Amniotic stem cell (primary cell): ENCODE data around the gene TRUB1.
A peak's percentile ranks its signal among the peaks of the same experiment; 100 is the strongest.

Experiments used
- DNase-seq: peaks from one replicate; lab custom pipeline; 2025; lab: John Stamatoyannopoulos, UW

TRUB1 gene

DNA sequence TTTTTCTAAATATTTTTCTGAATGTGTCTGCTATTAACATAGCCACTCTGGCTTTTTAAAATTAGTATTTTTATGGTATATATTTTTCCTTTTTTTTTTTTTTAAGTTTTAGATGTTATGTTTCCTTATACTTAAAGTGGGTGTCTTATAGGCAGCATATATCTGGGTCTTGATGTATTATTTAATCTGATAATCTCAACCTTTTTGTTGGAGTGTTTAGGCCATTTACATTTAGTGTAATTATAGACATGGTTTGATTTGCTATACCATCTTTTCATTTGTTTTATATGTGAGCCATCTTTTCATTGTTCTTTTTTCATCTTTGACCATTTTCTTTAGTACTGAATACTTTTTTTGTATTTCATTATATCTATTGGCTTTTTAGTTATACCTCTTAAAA is 45.0 kb downstream of the TRUB1 start:
- no peak for DNase-seq

DNA sequence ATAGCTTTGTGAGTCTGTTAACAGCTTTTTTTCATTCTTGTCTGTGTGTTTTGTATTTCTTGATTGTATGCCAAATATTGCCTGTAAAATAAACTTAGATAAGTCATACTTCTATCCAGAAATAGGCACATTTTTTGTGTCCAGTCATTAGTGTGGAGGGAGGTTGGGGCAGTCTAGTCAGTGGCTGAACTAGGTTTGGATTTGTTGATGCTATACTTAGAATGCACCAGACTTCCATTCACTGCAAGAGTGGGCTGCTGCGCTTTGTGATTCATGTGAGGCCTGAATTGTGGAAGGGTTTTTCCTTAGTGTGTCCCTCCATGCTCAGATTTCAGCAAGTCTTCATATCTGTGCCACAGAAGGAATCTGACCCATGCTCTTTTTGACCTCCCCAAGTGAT is 50.0 kb downstream of the TRUB1 start:
- DNase-seq: no peak

DNA sequence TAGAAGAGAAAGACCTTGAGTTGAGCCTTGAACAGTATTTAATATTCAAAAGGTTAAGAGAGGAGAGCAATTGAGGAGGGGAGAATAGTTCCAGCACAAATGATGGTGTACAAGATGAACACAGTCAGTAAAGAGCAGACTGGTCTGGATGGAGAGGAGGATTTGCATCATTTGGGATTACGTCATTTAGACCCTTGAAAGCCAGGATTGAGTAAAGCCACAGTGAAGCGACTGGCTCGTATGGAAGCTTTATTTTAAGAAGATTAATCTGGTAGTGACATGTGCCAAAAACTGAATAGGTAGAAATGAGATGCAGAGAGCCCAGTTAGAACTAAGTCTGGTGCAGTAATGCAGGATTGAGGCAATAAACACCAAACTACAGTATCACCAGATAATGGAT is 52.6 kb downstream of the TRUB1 start:
- no peak for DNase-seq

DNA sequence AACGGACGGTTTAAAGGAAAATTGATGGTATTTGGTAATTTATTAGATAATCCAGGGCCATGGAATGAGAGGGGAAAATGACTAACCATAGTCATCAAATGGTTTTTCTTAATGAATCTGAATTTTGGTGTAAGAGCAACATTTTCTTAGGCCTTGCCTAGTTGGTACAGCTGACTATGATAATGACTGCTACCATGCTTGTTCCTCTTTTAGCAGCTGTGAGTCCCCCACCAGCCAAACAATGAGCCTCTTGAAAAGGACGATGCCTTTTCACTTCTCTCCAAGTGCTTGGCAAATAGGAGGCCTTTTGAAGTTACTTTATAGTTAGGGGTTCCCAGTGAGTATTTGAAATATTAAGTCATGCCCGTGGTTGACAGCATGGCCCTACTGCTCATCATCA is 53.0 kb downstream of the TRUB1 start:
- no peak for DNase-seq

DNA sequence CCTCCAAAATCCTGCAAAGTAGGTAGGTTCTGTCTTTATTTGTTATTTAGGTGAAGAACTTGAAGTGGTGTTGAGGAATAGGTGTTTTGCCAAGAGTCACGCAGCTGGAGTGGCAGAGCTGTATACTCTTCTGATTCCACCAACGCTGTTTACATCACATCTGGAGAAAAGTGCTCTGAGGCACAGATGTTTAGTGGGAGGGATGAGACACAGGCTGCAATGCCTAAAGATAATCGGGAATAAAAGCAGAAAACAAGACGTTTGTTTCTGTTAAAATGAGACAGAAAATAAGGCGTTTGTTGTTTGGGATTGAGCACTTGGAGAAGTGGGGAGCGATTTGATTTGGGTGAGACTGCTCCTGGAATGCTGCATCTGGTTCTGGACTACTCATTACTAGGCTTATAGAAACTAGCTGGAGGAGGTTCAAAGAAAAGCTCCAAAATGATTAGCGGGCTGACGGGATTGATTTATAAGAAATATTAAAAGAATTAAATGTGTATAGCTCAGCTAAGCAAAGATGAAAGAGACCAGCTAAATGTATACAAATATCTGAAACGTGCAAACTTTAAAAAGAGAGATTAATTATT is 54.3 kb downstream of the TRUB1 start:
- no peak for DNase-seq

DNA sequence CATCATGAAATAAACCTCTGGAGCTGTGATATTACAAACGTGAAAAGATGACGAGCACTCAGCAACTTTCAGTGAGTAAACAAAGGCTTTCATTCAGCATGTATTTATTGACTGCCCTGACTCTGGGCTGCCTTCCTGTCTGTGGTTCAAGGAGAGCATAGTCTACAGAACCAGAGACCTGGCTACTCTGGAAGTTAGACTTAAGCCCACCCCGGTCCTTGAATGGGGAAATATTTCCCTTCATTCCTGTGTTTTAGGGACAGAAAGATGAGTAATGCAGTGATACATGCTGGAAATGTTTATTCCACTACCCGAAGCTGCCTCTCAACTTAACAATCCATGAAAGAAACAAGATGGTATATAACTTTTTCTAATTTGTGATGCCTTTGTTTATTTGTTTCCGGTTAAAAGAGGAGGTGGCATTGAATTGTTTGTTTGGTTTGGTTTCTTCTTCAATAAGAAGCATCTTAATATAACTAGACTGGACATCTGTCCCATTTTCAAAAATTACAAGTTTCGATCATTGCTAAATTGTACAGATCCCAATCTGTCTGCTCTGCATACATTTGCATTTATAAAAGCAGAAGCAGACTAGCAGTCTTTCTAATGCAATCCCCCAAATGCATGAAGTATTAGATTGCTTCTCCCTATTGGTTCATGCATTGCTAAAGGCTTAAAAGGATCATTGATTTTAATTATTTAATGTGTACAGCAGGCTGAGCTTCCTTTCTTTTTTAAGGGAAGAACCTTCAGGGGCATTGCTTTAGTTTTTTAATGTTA is 57.7 kb downstream of the TRUB1 start:
- no peak for DNase-seq

DNA sequence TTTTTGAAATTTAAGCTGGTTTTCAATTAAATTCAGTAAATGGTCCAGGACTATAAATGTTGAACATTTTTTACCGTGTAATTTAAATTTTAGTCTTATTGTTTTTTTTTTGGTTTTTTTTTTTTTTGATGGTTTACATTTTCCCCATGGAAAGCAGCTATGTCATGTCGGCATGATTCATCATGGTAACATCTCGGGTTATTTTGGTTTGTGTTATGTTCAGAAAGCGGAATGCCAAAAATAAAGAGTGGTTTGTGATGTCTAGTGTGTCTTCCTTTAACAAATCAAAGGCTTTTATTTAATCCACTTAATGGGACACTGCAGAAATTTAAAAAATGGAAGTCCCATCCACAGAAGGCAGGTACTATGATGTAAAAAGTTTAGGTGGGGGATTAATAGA is 58.5 kb downstream of the TRUB1 start:
- peak; percentile 17 for DNase-seq

DNA sequence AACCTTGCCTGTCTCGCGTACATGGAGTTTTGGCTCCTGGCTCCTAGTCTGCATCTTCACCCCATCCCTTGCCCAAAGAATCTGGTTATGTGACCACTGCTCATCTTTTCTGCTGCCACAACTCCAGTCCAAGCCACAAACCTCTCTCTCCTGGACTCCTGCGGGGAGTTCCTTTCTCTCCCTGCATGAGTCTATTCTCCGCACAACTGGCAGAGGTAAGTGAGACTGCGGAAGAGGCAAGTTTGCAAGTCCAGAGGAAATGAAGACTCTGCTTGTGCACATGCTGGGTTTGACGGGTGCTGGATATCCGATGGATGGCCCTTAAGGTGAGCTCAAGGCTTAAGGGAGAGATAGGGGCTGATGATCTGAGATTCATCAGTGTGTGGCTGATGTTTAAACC is 61.0 kb downstream of the TRUB1 start:
- no peak for DNase-seq

DNA sequence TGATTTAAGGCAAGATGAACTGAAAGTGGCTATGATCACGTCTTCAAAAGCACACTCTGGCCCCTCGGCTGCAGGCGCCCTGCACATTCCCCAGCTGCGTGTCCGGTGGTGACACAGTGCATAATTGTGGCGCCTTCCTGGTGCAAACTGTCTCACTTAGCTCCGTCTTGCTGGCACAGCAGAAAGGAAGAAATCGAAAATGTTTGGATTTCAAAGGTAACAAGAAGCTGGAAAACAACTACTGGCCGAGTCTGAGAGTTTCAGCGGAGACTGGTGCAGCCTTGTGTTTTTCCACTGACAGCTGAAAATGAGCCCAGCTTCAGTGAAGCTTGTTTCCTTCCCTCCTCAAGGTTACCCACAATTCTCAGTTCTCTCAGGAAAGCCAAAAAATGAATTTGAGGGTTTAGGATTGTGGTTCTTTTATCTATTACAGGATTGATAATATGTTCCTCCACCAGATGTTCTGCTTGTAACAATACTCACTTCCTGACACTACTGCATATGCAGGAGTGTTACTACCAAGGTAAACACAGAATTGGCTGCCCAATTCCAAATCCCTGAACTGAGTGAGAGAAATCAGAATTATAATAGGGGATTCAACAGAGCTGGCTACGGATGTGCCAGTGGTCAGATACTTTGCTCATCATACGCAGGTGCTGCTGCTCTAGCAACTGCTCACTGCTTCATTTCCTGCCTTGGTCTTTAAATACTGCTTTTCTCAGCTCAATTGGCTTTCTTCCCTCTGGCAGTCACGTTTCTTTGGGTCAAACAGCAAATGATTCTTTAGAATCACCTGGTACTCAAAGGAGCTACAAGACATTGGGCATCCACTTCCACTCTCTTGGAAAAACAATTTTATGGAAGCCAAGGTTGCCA is 63.7 kb downstream of the TRUB1 start:
- DNase-seq: no peak

DNA sequence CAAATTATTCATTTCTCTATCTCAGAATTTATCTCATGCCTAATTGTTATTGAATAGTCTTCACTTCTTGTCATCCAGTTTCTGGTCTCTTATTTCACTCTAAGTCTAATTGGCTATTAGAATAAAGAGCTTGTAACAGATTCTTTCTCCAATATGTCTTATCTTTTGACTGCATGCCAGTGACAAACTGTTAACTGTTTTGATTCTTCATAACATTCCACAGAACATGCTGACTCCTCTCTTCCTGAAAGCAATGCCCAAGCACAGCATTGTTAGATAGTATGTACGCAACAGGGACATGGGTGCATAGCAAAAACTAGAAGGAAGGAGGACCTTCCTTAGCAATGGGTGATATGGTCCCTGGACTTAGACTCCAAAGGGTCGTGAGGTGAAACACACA is 65.4 kb downstream of the TRUB1 start:
- DNase-seq: no peak

DNA sequence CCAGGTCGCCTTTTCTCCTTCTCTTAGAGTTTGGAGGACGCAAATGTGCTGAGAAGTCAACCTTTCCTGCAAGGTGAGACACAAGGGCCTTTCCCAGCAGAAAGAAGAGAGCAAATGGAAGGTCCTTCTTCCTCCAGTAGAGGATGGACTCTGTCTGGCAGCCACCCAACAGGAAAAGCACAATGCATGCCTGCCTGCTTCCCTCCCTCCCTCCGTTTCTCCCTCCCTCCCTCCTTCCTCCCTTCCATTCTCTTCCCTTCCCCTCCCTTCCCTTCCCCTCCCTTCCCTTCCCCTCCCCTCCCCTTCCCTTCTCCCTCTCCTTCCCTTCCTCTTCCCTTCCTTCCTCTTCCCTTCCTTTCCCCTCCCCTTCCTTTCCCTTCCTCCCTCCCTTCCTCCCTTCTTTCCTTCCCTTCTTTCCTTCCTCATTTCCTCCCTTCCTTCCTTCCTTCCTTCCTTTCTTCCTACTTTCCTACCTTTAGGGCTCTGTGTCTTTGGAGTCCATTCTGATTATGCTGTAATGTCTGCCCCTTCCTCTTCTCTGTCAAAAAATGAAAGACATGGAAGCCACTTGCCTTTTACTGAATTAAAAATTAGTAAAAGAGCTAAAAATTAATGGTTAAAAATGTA is 66.4 kb downstream of the TRUB1 start:
- no peak for DNase-seq

DNA sequence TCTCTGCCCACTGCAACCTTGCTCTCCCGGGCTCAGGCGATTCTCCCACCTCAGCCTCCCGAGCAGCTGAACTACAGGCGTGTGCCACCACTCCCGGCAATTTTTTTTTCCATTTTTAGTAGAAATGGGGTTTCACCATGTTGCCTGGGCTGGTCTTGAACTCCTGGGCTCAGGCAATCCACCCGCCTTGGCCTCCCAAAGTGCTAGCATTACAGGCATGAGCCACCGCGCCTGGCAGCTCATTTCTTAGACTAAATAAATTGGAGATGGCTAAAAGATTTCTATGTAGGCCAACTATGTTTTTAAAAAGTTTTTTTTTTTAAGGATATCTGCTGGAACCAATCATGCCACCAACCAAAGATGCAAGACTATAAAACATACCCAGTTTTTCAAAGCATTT is 67.8 kb downstream of the TRUB1 start:
- no peak for DNase-seq

DNA sequence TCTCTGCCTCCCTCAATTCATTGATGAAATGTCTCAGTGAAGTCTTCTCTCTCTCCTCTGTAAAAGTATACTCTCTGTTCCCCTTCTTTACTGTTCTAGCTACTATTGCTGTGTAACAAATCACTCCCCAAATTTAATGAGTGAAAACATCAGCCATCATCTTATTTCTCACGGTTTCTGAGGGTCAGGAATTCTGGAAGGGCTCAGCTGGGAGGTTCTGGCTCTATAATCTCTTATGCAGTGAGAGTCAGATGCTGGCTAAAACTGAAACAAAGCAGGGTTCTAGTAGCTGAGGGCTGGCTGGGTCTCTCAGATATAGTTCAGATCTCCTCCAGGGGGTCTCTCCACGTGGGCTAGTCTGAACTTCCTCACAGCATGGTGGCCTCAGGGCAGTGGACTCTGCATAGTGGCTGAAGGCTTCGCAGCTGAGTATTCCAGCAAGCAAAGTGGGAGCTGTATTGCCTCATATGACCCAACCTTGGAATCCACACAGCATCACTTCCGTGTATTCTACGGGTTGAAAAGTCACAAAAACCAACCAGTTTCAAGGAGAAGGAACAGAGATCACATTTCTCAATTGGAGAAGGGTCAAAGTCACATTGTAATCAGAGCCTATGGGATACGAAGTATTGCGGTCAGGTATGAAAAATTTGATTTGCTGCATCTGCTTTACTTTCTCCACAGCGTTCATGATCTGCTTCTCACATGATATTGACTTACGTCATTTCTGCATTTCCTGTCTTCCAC is 80.4 kb downstream of the TRUB1 start:
- DNase-seq: no peak

DNA sequence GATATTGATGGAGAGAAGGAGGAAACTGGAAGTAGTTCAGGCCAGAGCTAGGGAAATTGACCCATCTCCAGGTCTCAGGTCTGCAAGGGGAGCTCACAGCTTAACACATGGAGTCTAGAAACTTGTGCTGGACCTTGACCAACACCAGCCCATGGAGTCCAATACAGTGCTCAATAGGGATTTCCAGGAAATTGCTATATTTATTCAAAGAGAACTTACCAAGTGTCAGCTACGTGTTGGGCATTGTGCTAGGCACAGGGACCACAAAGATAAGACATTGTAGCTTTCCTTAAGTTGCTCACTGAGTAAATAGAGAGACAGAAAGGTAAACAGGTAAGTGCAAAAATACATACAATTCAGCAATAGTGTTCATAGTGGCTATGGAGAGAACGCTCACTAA is 82.5 kb downstream of the TRUB1 start:
- DNase-seq: no peak

DNA sequence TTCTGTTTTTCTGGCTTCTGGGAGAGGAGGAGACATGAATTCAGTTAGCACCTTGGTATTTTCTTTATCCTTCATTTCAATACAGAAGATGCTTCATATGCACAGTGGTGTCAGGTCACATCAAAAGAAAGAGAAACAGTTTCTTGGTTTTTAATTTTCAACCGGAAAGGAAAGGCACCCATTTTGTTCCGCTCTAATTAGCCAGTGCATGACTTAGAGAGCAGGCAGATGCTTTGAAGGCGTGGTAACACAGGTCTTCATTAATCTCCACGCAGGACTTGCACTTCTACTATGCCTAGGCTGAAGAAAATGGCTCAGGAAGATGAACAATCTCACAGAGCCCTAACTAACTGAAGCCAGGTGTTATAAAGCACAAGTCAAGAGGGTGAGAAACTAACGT is 84.7 kb downstream of the TRUB1 start:
- DNase-seq: no peak

DNA sequence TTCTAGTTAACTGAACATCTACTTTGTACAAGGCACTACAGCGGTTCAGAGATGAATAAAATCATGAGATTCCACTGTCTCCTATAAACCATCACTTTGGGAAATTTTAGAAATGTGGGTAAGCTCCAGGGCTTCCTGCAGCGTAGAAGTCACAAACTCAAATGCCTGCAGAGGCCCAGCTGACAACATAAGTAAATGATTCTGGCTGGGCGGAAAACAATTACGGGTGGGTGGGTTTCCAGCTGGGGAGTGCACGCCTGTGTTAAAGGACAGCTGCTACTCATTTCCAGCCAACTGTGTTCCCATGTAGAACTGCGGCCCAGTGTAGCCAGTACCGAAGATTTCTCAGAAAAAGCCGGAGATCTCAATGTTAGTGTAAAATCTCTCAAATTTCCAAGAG is 85.7 kb downstream of the TRUB1 start:
- no peak for DNase-seq

DNA sequence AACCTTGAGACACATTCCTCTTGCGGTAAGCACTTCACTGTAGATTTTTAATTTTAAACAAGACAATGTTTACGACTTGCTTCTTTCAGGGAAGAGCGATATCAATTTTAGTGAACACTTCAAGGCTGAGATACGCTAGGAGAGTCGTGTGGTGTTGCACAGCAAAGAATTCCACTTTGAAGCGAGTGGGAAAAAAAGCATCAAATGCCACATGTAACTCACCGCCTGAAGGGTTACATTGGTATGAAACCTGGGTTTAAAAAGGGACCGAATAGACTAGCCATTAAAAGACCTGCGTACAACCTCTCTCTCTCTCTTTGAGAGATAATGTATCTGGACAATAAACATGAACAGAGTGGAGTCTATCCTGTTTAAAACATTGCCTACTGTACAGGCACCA is 86.4 kb downstream of the TRUB1 start:
- DNase-seq: no peak

DNA sequence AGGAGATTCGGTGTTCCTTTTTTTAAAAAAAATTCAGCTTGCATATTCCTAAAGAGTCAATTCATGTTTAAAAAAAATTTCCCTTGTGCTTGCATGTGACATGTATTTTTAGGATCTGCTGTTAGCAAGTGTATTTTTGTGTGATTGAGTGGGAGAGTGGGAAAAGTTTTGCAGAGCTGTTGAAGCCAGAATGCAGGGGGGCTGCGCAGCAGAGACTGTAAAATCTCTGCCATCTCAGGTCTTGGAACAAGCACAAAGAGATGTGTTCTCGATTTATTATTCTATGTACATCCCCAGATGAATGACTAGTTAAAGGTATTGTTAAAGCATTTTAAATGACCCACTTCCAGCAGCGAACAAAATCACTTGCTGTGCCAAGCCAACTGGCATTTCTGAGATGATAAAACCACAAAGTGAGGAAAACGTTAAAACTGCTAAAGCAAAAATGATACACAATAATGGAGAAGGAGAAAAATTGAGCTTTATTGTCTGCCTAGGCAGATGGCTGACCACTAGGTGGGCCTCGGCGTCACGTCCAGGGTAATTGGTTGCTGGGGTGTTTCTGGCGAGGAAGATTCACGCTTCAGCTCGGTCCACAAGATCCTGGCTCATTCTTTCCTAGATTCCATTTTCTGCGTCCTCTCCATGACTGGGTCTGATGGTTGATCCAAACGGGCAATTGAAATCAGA is 88.2 kb downstream of the TRUB1 start:
- no peak for DNase-seq

DNA sequence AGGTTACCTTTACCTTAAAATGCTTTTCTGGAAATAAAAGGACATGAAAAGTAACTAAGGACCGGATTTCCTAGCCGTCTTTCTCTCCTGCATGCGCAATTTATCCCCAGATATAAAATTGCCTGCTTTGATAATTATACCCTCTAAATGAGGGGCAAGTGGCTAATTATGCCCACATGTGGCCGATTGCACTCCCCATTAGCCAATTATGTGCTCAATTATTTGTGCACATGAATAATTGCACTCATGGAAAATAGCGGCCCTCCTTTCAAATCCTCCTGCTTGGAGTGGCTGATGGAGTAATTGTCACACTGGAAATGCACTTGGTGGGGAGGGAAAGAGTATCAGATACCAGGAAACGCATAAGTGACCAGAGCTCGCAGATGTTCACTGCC is 88.7 kb downstream of the TRUB1 start:
- DNase-seq: no peak
